Activated CD8-positive, alpha-beta T cell treated with anti-CD3 and anti-CD28 coated beads for 36 hours (primary cell): Measurements from ENCODE around the gene REC114. TPM values are rescaled to one million over a fixed set of nuclear protein-coding genes. Genes with fewer than 3 reads are reported as not detected.

Source experiments
- ATAC-seq: fragments of 200-7000 bp; cut with Tn5 transposase; one replicate; pipeline ENCODE4 v1.10.0; 2021; ENCODE audit warnings: mild to moderate bottlenecking, moderate library complexity
- CTCF ChIA-PET: fragments of 350-600 bp; sonication (Branson Sonifier 250); formaldehyde crosslinking; loops from one replicate; lab custom pipeline; 2021; ENCODE audit warnings: antibody characterized with exemption; lab: Charles Lee
- POLR2A ChIA-PET: fragments of 350-600 bp; sonication (Branson Sonifier 250); formaldehyde crosslinking; loops from one replicate; lab custom pipeline; 2021; ENCODE audit warnings: antibody characterized with exemption; lab: Charles Lee
- DNase-seq: peaks from one replicate; pipeline ENCODE4 v3.0.0-alpha.2; 2020
- H3K27ac Mint-ChIP-seq: one replicate; pipeline ENCODE4 v1.8.0; 2021; ENCODE audit warnings: mild to moderate bottlenecking, mixed read lengths
- H3K27me3 Mint-ChIP-seq: one replicate; pipeline ENCODE4 v1.8.0; 2021; ENCODE audit warnings: mixed read lengths
- H3K36me3 Mint-ChIP-seq: one replicate; pipeline ENCODE4 v1.8.0; 2021; ENCODE audit warnings: low read depth, mixed read lengths
- H3K4me1 Mint-ChIP-seq: one replicate; pipeline ENCODE4 v1.8.0; 2021; ENCODE audit warnings: low read depth, mixed read lengths
- H3K4me3 Mint-ChIP-seq: one replicate; pipeline ENCODE4 v1.8.0; 2021; ENCODE audit warnings: mild to moderate bottlenecking, moderate library complexity, mixed read lengths
- H3K9me3 Mint-ChIP-seq: one replicate; pipeline ENCODE4 v1.8.0; 2021; ENCODE audit warnings: mixed read lengths
- CTCF ChIP-seq: fragments of 200-600 bp; IDR thresholded peaks from one replicate; pipeline ENCODE4 v1.8.0; 2022; ENCODE audit warnings: antibody characterized with exemption, mild to moderate bottlenecking
- intact Hi-C: fragments of 100-400 bp; cut with micrococcal nuclease; formaldehyde crosslinking; loops from one replicate; pipeline ENCODE4 v1.10.0; 2022
- total RNA-seq, 2 experiments: library from RNA; stranded (reverse); gene quantifications; one replicate each; pipeline ENCODE4 v1.2.3, GENCODE V29; 2021

The REC114 gene
- total RNA-seq, 2 experiments from 2014 or later, result not detected

DNA sequence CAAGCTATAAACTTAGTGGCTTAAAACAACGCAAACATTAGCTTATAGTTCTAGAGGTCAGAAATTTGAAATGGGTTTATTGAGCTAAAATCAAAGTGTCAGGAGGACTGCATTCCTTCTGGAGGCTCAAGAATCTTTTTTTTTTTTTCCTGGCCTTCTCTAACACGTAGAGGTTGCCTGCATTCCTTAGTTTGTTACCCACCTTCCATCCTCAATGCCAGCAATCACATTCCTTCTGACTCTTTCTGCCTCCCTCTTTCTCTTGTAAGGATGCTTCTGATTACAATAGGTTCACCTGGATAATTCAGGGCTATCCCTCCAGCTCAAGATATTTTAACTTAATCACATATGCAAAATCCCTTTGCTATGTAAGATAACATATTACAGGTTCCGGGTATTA lies 24.8 kb downstream of the REC114 start:
- peaks cover 15% of the 10 kb centered on the region for H3K27me3 Mint-ChIP-seq
- DNase-seq (no peak), ATAC-seq (no peak)
- CTCF ChIA-PET, result no interaction called here
- TF ChIP-seq CTCF, result no peak
- no peak overlapping the region for H3K27ac Mint-ChIP-seq
- no peak overlapping the region for H3K4me3 Mint-ChIP-seq
- H3K4me1 Mint-ChIP-seq, result no peaks in the 10 kb centered on the region
- intact Hi-C loops, result no loop called here
- no peaks in the 10 kb centered on the region for H3K36me3 Mint-ChIP-seq
- no peaks in the 10 kb centered on the region for H3K9me3 Mint-ChIP-seq
- POLR2A ChIA-PET, result no interaction called here

DNA sequence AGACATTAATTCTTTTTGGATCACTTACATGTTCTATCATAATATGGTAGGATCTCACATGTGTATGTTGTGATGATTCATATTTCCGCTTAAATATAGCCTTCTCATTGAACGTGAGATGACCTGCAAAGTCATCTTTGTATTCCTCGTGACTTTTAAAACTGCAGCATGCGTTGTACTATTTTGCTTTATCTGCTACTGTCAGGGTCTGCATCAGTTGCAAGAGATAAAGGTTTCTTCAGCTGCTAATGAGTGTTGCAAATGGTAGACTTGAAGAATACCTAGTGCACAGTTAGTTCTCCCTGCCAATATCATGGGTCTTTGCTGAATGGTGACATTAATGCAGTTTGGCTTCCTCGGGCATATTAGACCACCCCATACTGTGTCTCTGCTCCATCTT lies 31.8 kb downstream of the REC114 start:
- CTCF ChIA-PET, result no interaction called here

DNA sequence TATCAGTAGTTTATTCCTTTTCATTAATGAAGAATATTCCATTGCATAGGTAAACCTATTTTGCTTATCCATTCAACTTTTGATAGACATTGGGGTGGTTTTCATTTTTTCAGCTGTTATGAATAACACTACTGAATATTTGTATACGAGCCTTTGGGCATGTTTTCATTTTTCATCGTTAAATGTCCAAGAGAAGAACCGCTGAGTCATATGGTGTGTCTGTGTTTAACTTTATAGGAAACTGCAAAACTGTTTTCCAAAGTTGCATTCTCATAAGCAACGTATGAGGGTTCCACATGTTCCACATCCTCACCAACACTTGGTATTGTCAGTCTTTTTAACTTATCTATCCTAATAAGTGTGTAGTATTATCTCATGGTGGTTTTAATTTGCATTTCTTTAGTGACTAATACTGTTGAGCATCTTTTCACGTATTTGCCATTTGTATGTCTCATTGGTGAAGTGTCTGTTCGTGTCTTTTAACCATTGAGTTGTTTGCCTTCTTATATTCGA lies 33.8 kb downstream of the REC114 start:
- ChIA-PET CTCF (no interaction called here), POLR2A (interaction anchor here (0.6 kb wide), 1 partner anchor 474 kb away, joined by 3 read pairs; no protein-coding TSS in a partner anchor)
- Mint-ChIP-seq H3K27me3 (peaks cover 13% of the 10 kb centered on the region), H3K27ac (no peak overlapping the region), H3K9me3 (no peaks in the 10 kb centered on the region), H3K4me3 (no peak overlapping the region), H3K4me1 (no peaks in the 10 kb centered on the region), H3K36me3 (no peaks in the 10 kb centered on the region)
- ATAC-seq, result no peak
- intact Hi-C loops, result no loop called here
- DNase-seq, result no peak
- TF ChIP-seq CTCF, result no peak

More for the DNA sequence above, 31.8 kb downstream of the REC114 start:
- Mint-ChIP-seq H3K27me3 (peaks cover 18% of the 10 kb centered on the region), H3K36me3 (no peaks in the 10 kb centered on the region), H3K4me3 (no peak overlapping the region), H3K9me3 (no peaks in the 10 kb centered on the region), H3K4me1 (no peaks in the 10 kb centered on the region), H3K27ac (no peak overlapping the region)
- POLR2A ChIA-PET, result no interaction called here
- ATAC-seq, result no peak
- TF ChIP-seq CTCF, result no peak
- intact Hi-C loops, result no loop called here
- DNase-seq, result no peak

- Mint-ChIP-seq H3K27me3 (peaks cover 9% of the 10 kb centered on the region), H3K9me3 (no peaks in the 10 kb centered on the region), H3K36me3 (no peaks in the 10 kb centered on the region), H3K4me1 (no peaks in the 10 kb centered on the region), H3K27ac (no peak overlapping the region), H3K4me3 (no peak overlapping the region)
- no peak for ATAC-seq
- POLR2A ChIA-PET, result no interaction called here
- CTCF ChIA-PET, result no interaction called here
- no peak for DNase-seq
- intact Hi-C loops, result no loop called here
- TF ChIP-seq CTCF, result no peak
Measured at GRCh38 chr15:73480050-73480449, 37.1 kb downstream of the REC114 start.

- CTCF ChIA-PET, result no interaction called here
- Mint-ChIP-seq H3K27ac (no peak overlapping the region), H3K4me3 (no peak overlapping the region), H3K4me1 (no peaks in the 10 kb centered on the region), H3K36me3 (no peaks in the 10 kb centered on the region), H3K27me3 (peaks cover 6% of the 10 kb centered on the region), H3K9me3 (no peaks in the 10 kb centered on the region)
- TF ChIP-seq CTCF, result no peak
- no peak for DNase-seq
- no peak for ATAC-seq
- intact Hi-C loops, result no loop called here
- POLR2A ChIA-PET, result no interaction called here
Measured at GRCh38 chr15:73482166-73482565, 39.2 kb downstream of the REC114 start.
